Stimulated activated naive B cell treated with anti-CD40 and anti-IgM and Interleukin-4, amounts not matched to agents 10 μg/mL and 1 μg/mL and 100 μg/mL, for 72 hours (primary cell): ENCODE measurements around the gene RGS14.
"Not testable (repeated sequence)": the region's sequence is repeated elsewhere in the genome, so short reads cannot be mapped to it uniquely, and the experiment has no call there.

Experiments used
- ATAC-seq, 2 donors: fragments of 150-1000 bp; cut with Tn5 transposase; replicated peaks; 2 replicates each; pipeline ENCODE4 v1.10.0; 2021; ENCODE audit warnings: moderate library complexity in 1 of 2
- DNase-seq: peaks from one replicate; pipeline ENCODE4 v3.0.0; 2021
- H3K27ac Mint-ChIP-seq: one replicate; pipeline ENCODE4 v1.8.0; 2022; ENCODE audit warnings: mild to moderate bottlenecking, mixed read lengths
- H3K27me3 Mint-ChIP-seq, 2 donors: one replicate each; pipeline ENCODE4 v1.8.0; 2022; ENCODE audit warnings: mixed read lengths in 2 of 2
- H3K36me3 Mint-ChIP-seq, 2 donors: one replicate each; pipeline ENCODE4 v1.8.0; 2022; ENCODE audit warnings: mixed read lengths in 2 of 2, mild to moderate bottlenecking in 1 of 2
- H3K4me1 Mint-ChIP-seq, 2 donors: one replicate each; pipeline ENCODE4 v1.8.0; 2022; ENCODE audit warnings: mixed read lengths in 2 of 2, mild to moderate bottlenecking in 1 of 2
- H3K4me3 Mint-ChIP-seq, 2 donors: one replicate each; pipeline ENCODE4 v1.8.0; 2022; ENCODE audit warnings: mild to moderate bottlenecking in 2 of 2, mixed read lengths in 2 of 2, moderate library complexity in 1 of 2
- H3K9me3 Mint-ChIP-seq, 2 donors: one replicate each; pipeline ENCODE4 v1.8.0; 2022; ENCODE audit warnings: mixed read lengths in 2 of 2, mild to moderate bottlenecking in 1 of 2

The RGS14 gene

GRCh38 chr5:177360740-177361139, 3.0 kb downstream of the RGS14 start:
- peaks cover 68 to 95% of the 10 kb centered on the region in 2 donors for H3K4me1 Mint-ChIP-seq

GRCh38 chr5:177361418-177362291, 3.9 kb downstream of the RGS14 start:
- H3K4me3 Mint-ChIP-seq: peak overlapping the region; percentile 86 to 87
- peak overlapping the region; percentile 88 for H3K27ac Mint-ChIP-seq
- DNase-seq (no peak), ATAC-seq (peak in 1 of 2 donors; percentile 19)
- H3K4me1 Mint-ChIP-seq: peaks cover 66 to 95% of the 10 kb centered on the region in 2 donors
- H3K9me3 Mint-ChIP-seq: no peaks in the 10 kb centered on the region
- H3K27me3 Mint-ChIP-seq: no peaks in the 10 kb centered on the region
- H3K36me3 Mint-ChIP-seq: peaks cover 9 to 15% of the 10 kb centered on the region in 2 donors

More at GRCh38 chr5:177360740-177361139, 3.0 kb downstream of the RGS14 start:
- DNase-seq, H3K9me3 Mint-ChIP-seq, H3K36me3 Mint-ChIP-seq, H3K4me3 Mint-ChIP-seq, H3K27me3 Mint-ChIP-seq, H3K27ac Mint-ChIP-seq, ATAC-seq: not testable (repeated sequence)

GRCh38 chr5:177362292-177362609, 4.5 kb downstream of the RGS14 start:
- no peak for DNase-seq
- Mint-ChIP-seq H3K4me1 (peaks cover 63 to 93% of the 10 kb centered on the region in 2 donors), H3K27ac (peak overlapping the region; percentile 88), H3K27me3 (no peaks in the 10 kb centered on the region), H3K9me3 (no peaks in the 10 kb centered on the region), H3K4me3 (peak overlapping the region; percentile 86 to 87), H3K36me3 (peaks cover 11 to 20% of the 10 kb centered on the region in 2 donors)
- no peak for ATAC-seq

- DNase-seq (peak; percentile 71), ATAC-seq (peak; percentile 69 to 72)
- H3K27me3 Mint-ChIP-seq: no peaks in the 10 kb centered on the region
- H3K9me3 Mint-ChIP-seq: no peaks in the 10 kb centered on the region
- peaks cover 11 to 20% of the 10 kb centered on the region in 2 donors for H3K36me3 Mint-ChIP-seq
- peak overlapping the region; percentile 88 for H3K27ac Mint-ChIP-seq
- H3K4me3 Mint-ChIP-seq: peak overlapping the region; percentile 86 to 87
- peaks cover 59 to 87% of the 10 kb centered on the region in 2 donors for H3K4me1 Mint-ChIP-seq
Measured at GRCh38 chr5:177362610-177363507, 5.1 kb downstream of the RGS14 start.

GRCh38 chr5:177363565-177363964, 5.8 kb downstream of the RGS14 start:
- ATAC-seq (no peak), DNase-seq (no peak)
- Mint-ChIP-seq H3K4me1 (peaks cover 61 to 84% of the 10 kb centered on the region in 2 donors), H3K27me3 (no peaks in the 10 kb centered on the region), H3K36me3 (peaks cover 17 to 27% of the 10 kb centered on the region in 2 donors), H3K9me3 (no peaks in the 10 kb centered on the region), H3K4me3 (peak overlapping the region in 1 of 2 donors; percentile 87), H3K27ac (no peak overlapping the region)

- Mint-ChIP-seq H3K9me3 (no peaks in the 10 kb centered on the region), H3K36me3 (peaks cover 25 to 32% of the 10 kb centered on the region in 2 donors), H3K27ac (peak overlapping the region; percentile 75), H3K4me3 (peak overlapping the region; percentile 58 to 76), H3K4me1 (peaks cover 61 to 84% of the 10 kb centered on the region in 2 donors), H3K27me3 (no peaks in the 10 kb centered on the region)
- peak; percentile 34 to 62 for ATAC-seq
- DNase-seq: peak; percentile 35
Measured at GRCh38 chr5:177364159-177364962, 6.6 kb downstream of the RGS14 start.

- H3K4me3 Mint-ChIP-seq: peak overlapping the region in 1 of 2 donors; percentile 23
- peaks cover 26 to 36% of the 10 kb centered on the region in 2 donors for H3K36me3 Mint-ChIP-seq
- DNase-seq (no peak), ATAC-seq (no peak)
- H3K27ac Mint-ChIP-seq: no peak overlapping the region
- no peaks in the 10 kb centered on the region for H3K27me3 Mint-ChIP-seq
- no peaks in the 10 kb centered on the region for H3K9me3 Mint-ChIP-seq
- peaks cover 54 to 80% of the 10 kb centered on the region in 2 donors for H3K4me1 Mint-ChIP-seq
Measured at GRCh38 chr5:177365845-177366527, 8.3 kb downstream of the RGS14 start.

- Mint-ChIP-seq H3K4me1 (peaks cover 53 to 81% of the 10 kb centered on the region in 2 donors), H3K27me3 (no peaks in the 10 kb centered on the region), H3K27ac (no peak overlapping the region), H3K4me3 (peak overlapping the region in 1 of 2 donors; percentile 23), H3K36me3 (peaks cover 30 to 42% of the 10 kb centered on the region in 2 donors), H3K9me3 (no peaks in the 10 kb centered on the region)
- ATAC-seq: no peak
- no peak for DNase-seq
Measured at GRCh38 chr5:177366528-177367322, 9.0 kb downstream of the RGS14 start.

GRCh38 chr5:177367323-177367848, 9.7 kb downstream of the RGS14 start:
- peaks cover 28 to 47% of the 10 kb centered on the region in 2 donors for H3K36me3 Mint-ChIP-seq
- H3K4me1 Mint-ChIP-seq: peaks cover 51 to 81% of the 10 kb centered on the region in 2 donors
- no peaks in the 10 kb centered on the region for H3K27me3 Mint-ChIP-seq
- no peak for DNase-seq
- no peak overlapping the region for H3K27ac Mint-ChIP-seq
- no peak for ATAC-seq
- no peaks in the 10 kb centered on the region for H3K9me3 Mint-ChIP-seq
- no peak overlapping the region for H3K4me3 Mint-ChIP-seq

GRCh38 chr5:177367981-177368868, 10.5 kb downstream of the RGS14 start:
- no peak overlapping the region for H3K27ac Mint-ChIP-seq
- H3K36me3 Mint-ChIP-seq: peaks cover 27 to 52% of the 10 kb centered on the region in 2 donors
- no peak for ATAC-seq
- no peaks in the 10 kb centered on the region for H3K9me3 Mint-ChIP-seq
- DNase-seq: no peak
- H3K4me3 Mint-ChIP-seq: no peak overlapping the region
- H3K4me1 Mint-ChIP-seq: peaks cover 49 to 81% of the 10 kb centered on the region in 2 donors
- H3K27me3 Mint-ChIP-seq: no peaks in the 10 kb centered on the region

GRCh38 chr5:177368869-177369644, 11.3 kb downstream of the RGS14 start:
- H3K36me3 Mint-ChIP-seq: peaks cover 27 to 56% of the 10 kb centered on the region in 2 donors
- H3K27ac Mint-ChIP-seq: peak overlapping the region; percentile 82
- DNase-seq (no peak), ATAC-seq (no peak)
- peak overlapping the region in 1 of 2 donors; percentile 42 for H3K4me3 Mint-ChIP-seq
- H3K27me3 Mint-ChIP-seq: no peaks in the 10 kb centered on the region
- no peaks in the 10 kb centered on the region for H3K9me3 Mint-ChIP-seq
- H3K4me1 Mint-ChIP-seq: peaks cover 47 to 76% of the 10 kb centered on the region in 2 donors
